ENCODE data around the gene RAMP3.
"Not testable (repeated sequence)": the region's sequence is repeated elsewhere in the genome, so short reads cannot be mapped to it uniquely, and the experiment has no call there.

The RAMP3 gene

GRCh38 chr7:45198986-45199385 is 41.4 kb downstream of the RAMP3 start:
- in situ Hi-C loops (cut with HindIII; ENCODE audit: low pct_unique_long_range_greater_than_20kb, low sequenced_read_pairs) = no loop called here
- no peak for TF ChIP-seq JUND (IDR thresholded peaks at IDR 0.05; ENCODE audit: low read depth)
- DNase-seq (ENCODE audit: low read depth in 1 of 2, low spot score in 1 of 2) = no peak

DNA sequence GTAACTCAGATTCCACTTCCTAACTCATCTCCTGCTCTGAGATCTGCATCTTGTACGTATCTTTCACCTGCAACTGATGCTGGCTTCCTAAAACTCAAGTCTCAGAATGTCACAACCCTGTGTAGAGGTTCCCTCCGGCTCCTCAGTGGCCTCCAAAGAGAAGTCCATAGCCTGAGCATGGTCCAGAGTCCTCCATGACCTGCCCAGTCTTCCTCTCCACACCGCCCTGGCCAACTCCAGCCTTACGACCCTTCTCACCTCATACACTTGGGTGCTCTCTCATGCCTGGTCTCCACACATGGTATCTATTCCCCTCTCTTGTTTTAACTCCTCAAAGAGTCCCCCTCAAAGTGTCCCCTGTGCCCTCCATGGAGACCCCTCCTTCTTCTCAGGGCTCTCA is 41.9 kb downstream of the RAMP3 start:
- no peak for TF ChIP-seq JUND (IDR thresholded peaks at IDR 0.05; ENCODE audit: low read depth)
- DNase-seq (ENCODE audit: low read depth in 1 of 2, low spot score in 1 of 2) = no peak
- in situ Hi-C loops (cut with HindIII; ENCODE audit: low pct_unique_long_range_greater_than_20kb, low sequenced_read_pairs) = no loop called here

- no peak for DNase-seq (ENCODE audit: low read depth in 1 of 2, low spot score in 1 of 2)
- no peak for TF ChIP-seq JUND (IDR thresholded peaks at IDR 0.05; ENCODE audit: low read depth)
- in situ Hi-C loops (cut with HindIII; ENCODE audit: low pct_unique_long_range_greater_than_20kb, low sequenced_read_pairs) = no loop called here
Measured at GRCh38 chr7:45202625-45203024, 45.0 kb downstream of the RAMP3 start.

GRCh38 chr7:45203036-45203435 is 45.4 kb downstream of the RAMP3 start:
- no peak for DNase-seq (ENCODE audit: low read depth in 1 of 2, low spot score in 1 of 2)
- in situ Hi-C loops (cut with HindIII; ENCODE audit: low pct_unique_long_range_greater_than_20kb, low sequenced_read_pairs) = no loop called here
- no peak for TF ChIP-seq JUND (IDR thresholded peaks at IDR 0.05; ENCODE audit: low read depth)

DNA sequence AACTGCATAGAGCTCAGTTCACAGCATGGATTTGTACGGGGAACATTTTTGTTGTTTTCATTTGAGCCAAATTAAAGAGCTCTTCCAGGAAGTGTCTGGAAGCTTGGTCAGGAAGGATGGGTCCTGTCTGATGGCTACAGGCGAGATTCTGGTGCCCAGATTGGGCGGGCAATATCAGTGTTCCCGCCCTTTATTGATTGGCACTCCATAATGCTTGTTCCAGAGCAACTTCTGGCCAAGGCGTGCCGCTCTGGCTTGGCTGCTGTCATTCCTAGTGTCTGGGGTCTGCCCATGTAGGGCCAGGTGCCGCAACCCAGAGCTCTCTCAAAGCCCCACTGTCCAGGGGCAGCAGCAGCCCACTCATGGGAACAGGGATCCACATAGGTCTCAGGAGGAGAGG is 45.9 kb downstream of the RAMP3 start:
- in situ Hi-C loops (cut with HindIII; ENCODE audit: low pct_unique_long_range_greater_than_20kb, low sequenced_read_pairs) = no loop called here
- DNase-seq (ENCODE audit: low read depth in 1 of 2, low spot score in 1 of 2) = no peak
- no peak for TF ChIP-seq JUND (IDR thresholded peaks at IDR 0.05; ENCODE audit: low read depth)

DNA sequence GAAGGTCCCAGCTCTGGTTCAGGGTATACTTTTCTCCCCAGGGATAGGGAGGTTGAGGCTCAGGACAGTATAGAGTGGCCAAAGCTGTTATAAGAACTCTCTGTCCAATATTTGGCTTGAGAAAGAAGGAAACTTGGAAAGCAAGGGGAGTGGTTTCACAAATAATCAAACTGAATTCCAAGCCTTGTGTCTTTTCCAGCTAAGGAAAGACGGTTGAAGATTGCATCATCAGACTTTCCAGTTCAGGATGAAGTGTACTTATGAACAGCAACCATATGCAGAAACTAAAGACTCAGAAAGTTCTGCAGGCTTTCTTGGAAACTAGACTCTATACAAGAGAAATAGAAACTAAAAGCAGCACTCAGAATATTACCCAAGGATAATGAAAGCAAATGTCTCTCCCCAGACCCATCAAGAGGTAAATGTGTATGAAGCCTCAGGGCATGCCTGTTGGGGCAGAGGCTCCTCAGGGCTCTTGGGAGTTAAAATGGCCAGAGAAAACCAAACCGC is 46.4 kb downstream of the RAMP3 start:
- in situ Hi-C loops (cut with HindIII; ENCODE audit: low pct_unique_long_range_greater_than_20kb, low sequenced_read_pairs) = no loop called here
- peak in 1 of 2 experiments; percentile 44 for DNase-seq (ENCODE audit: low read depth in 1 of 2, low spot score in 1 of 2)
- no peak for TF ChIP-seq JUND (IDR thresholded peaks at IDR 0.05; ENCODE audit: low read depth)

DNA sequence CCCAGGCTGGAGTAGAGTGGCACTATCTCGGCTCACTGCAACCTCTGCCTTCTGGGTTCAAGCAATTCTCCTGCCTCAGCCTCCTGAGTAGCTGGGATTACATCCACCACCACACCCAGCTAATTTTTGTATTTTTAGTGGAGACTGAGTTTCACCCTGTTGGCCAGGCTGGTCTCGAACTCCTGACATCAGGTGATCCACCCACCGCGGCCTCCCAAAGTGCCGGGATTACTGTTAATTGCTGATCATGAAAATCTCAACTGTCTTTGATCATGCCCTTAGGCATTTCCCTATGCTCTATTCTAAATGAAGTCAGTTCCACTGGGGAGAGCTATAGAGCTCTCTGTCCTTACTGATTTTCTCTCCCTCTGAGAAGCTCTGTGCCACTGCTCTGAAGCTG is 48.7 kb downstream of the RAMP3 start:
- DNase-seq (ENCODE audit: low read depth in 1 of 2, low spot score in 1 of 2); in situ Hi-C loops (cut with HindIII; ENCODE audit: low pct_unique_long_range_greater_than_20kb, low sequenced_read_pairs): not testable (repeated sequence)

DNA sequence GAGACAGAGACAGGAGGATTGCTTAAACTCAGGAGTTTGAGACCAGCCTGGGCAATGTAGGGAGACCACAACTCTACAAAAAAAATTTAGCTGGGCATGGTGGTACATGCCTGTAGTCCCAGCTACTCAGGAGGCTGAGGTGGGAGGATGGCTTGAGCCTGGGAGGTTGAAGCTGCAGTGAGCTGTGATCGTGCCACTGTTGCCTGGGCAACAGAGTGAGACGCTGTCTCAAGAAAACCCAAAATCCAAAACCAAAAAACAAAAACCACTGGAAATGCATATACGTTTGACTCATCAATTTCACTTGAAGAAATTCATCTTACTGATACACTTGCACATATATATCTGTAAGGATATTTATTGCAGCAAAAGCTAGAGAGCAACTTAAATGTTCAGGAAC is 52.3 kb downstream of the RAMP3 start:
- DNase-seq (ENCODE audit: low read depth in 1 of 2, low spot score in 1 of 2); in situ Hi-C loops (cut with HindIII; ENCODE audit: low pct_unique_long_range_greater_than_20kb, low sequenced_read_pairs): not testable (repeated sequence)

DNA sequence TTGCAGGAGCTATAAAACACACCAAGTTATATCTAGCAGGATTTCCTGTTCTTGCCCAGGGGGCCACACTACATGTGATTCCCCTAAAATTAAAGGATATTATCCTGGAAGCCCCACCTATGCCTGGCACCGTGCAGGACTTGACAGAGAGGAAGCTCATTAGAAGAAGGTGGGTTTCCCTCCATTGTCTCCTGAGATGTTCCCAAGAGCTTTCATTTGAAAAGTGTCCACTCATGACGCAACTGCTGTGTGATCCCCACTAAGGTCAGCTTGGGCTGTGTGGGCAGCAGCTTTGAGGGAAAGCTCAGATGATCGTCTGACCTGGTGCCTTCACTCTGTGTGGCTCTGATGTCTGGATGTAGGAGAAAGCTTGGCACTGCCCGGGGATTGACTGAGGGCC is 53.5 kb downstream of the RAMP3 start:
- TF ChIP-seq JUND (IDR thresholded peaks at IDR 0.05; ENCODE audit: low read depth) = no peak
- in situ Hi-C loops (cut with HindIII; ENCODE audit: low pct_unique_long_range_greater_than_20kb, low sequenced_read_pairs) = no loop called here
- DNase-seq (ENCODE audit: low read depth in 1 of 2, low spot score in 1 of 2) = no peak

DNA sequence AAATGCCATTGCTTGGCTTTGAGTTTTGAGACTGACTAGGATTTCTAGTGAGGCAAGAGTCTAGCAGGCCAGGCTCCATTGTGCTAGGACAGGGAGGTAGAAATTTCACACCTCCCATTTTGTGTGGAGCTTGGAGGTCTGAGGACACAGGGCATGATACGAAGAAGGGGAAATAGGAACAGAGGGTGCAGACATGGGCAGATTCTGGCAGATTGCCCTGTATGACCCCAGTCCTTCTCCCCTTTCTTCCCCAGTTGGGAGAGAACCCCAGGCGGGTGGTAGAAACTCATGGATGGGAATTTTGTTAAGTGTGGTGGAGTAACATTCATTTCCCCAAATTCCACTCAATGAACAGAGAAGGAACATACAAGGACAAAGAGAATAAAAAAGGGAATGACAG is 54.4 kb downstream of the RAMP3 start:
- in situ Hi-C loops (cut with HindIII; ENCODE audit: low pct_unique_long_range_greater_than_20kb, low sequenced_read_pairs) = no loop called here

DNA sequence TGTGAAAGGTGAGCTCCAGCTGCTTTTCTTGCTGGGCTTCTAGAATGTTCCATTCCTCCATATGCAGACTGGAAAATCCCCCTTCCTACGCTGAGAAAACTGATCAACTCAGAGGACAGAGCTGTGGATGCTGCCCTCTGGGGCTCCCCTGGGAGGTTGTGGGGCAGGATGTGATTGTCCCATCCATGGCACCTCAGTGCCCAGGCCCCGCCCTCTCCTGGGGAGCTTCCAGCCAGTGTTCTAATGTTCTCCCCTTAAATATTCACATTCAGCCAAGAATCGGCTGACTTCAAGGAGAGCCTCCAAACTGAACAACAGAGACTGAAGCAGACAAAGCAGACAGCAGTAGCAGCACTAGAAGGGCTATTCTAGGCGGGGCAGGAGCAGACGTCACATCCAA is 55.0 kb downstream of the RAMP3 start:
- no peak for DNase-seq (ENCODE audit: low read depth in 1 of 2, low spot score in 1 of 2)
- in situ Hi-C loops (cut with HindIII; ENCODE audit: low pct_unique_long_range_greater_than_20kb, low sequenced_read_pairs) = no loop called here
- TF ChIP-seq JUND (IDR thresholded peaks at IDR 0.05; ENCODE audit: low read depth) = no peak

More for the DNA sequence above, 54.4 kb downstream of the RAMP3 start:
- no peak for TF ChIP-seq JUND (IDR thresholded peaks at IDR 0.05; ENCODE audit: low read depth)
- no peak for DNase-seq (ENCODE audit: low read depth in 1 of 2, low spot score in 1 of 2)

GRCh38 chr7:45215601-45216062 is 58.0 kb downstream of the RAMP3 start:
- DNase-seq (ENCODE audit: low read depth in 1 of 2, low spot score in 1 of 2) = no peak
- in situ Hi-C loops (cut with HindIII; ENCODE audit: low pct_unique_long_range_greater_than_20kb, low sequenced_read_pairs) = no loop called here

GRCh38 chr7:45216181-45216580 is 58.6 kb downstream of the RAMP3 start:
- no peak for DNase-seq (ENCODE audit: low read depth in 1 of 2, low spot score in 1 of 2)
- no peak for TF ChIP-seq JUND (IDR thresholded peaks at IDR 0.05; ENCODE audit: low read depth)
- in situ Hi-C loops (cut with HindIII; ENCODE audit: low pct_unique_long_range_greater_than_20kb, low sequenced_read_pairs) = no loop called here

More at GRCh38 chr7:45215601-45216062, 58.0 kb downstream of the RAMP3 start:
- no peak for TF ChIP-seq JUND (IDR thresholded peaks at IDR 0.05; ENCODE audit: low read depth)

GRCh38 chr7:45216622-45217165 is 59.1 kb downstream of the RAMP3 start:
- TF ChIP-seq JUND (IDR thresholded peaks at IDR 0.05; ENCODE audit: low read depth) = no peak
- in situ Hi-C loops (cut with HindIII; ENCODE audit: low pct_unique_long_range_greater_than_20kb, low sequenced_read_pairs) = no loop called here
- DNase-seq (ENCODE audit: low read depth in 1 of 2, low spot score in 1 of 2) = no peak
